Gastrocnemius medialis (tissue), 4 donors: ENCODE results near the gene JAG1. TPM values are rescaled to one million over a fixed set of nuclear protein-coding genes. Genes with fewer than 3 reads are reported as not detected.
A peak's percentile ranks its signal among the peaks of the same experiment; 100 is the strongest.

Source experiments
- ATAC-seq, 2 donors: fragments of 150-250 bp; one replicate each; pipeline ENCODE4 v1.9.1; 2016
- DNase-seq, 2 donors: peaks; one replicate each; pipeline ENCODE4 v3.0.0-alpha.2; 2019
- H3K27ac ChIP-seq, 4 donors: fragments of 200-600 bp; sonication (generic); 1 replicate in 1 of 4; 2 replicates in 3 of 4; pipeline ENCODE4 v1.5.1; 2016 to 2018; ENCODE audit warnings: mild to moderate bottlenecking in 2 of 4, moderate library complexity in 1 of 4
- H3K27me3 ChIP-seq, 3 donors: fragments of 200-600 bp; sonication (generic) in 2 of 3; 1 replicate in 1 of 3; 2 replicates in 2 of 3; pipeline versions ENCODE4 v1.5.1 to v1.6.0; 2016 to 2019; ENCODE audit warnings: mild to moderate bottlenecking in 1 of 3, moderate library complexity in 1 of 3
- H3K36me3 ChIP-seq, 2 donors: fragments of 200-600 bp; sonication (generic) in 1 of 2; one replicate each; pipeline ENCODE4 v1.5.1; 2017 to 2018
- H3K4me1 ChIP-seq, 2 donors: fragments of 200-600 bp; sonication (generic) in 1 of 2; one replicate each; pipeline ENCODE4 v1.5.1; 2016 to 2017; ENCODE audit warnings: mild to moderate bottlenecking in 2 of 2
- H3K4me3 ChIP-seq, 4 donors: fragments of 200-600 bp; sonication (generic) in 3 of 4; 1 replicate in 1 of 4; 2 replicates in 3 of 4; pipeline ENCODE4 v1.5.1; 2016 to 2019; ENCODE audit warnings: mild to moderate bottlenecking in 2 of 4
- H3K9me3 ChIP-seq, 3 donors: fragments of 200-600 bp; sonication (generic) in 2 of 3; 1 replicate in 1 of 3; 2 replicates in 2 of 3; pipeline ENCODE4 v1.5.1; 2016 to 2019
- POLR2A ChIP-seq, 2 donors: fragments of 450-650 bp; IDR thresholded peaks; one replicate each; pipeline ENCODE4 v1.6.1; 2017; ENCODE audit warnings: antibody characterized with exemption in 2 of 2, mild to moderate bottlenecking in 2 of 2, moderate library complexity in 2 of 2
- in situ Hi-C, 4 donors: fragments of 200-750 bp; cut with MboI; loops; one replicate each; pipeline versions ENCODE4 v1.15.0 to v1.8.0; 2017; ENCODE audit warnings: low sequenced_read_pairs in 4 of 4
- intact Hi-C: fragments of 100-400 bp; cut with DNase I; formaldehyde crosslinking; loops from one replicate; pipeline ENCODE4 v1.15.1; 2023; ENCODE audit warnings: low total_unique reads
- total RNA-seq, 4 donors: library from RNA; depleted of rRNA; stranded (reverse); fragments of >200 nt; gene quantifications; one replicate each; pipeline versions ENCODE4 v1.1.0 to v1.2.3, GENCODE V29; 2016
- TF ChIP-seq, protein P1 (sequence below), 5 experiments: fragments of 450-650 bp in 3 of 5; fragments of 200-600 bp in 2 of 5; sonication (generic) in 2 of 5; IDR thresholded peaks in 4 of 5; conservative IDR thresholded peaks in 1 of 5; 1 replicate in 4 of 5; 2 replicates in 1 of 5; pipeline ENCODE4 v1.5.1; 2016 to 2019; ENCODE audit warnings: antibody characterized with exemption in 5 of 5, mild to moderate bottlenecking in 3 of 5, moderate library complexity in 3 of 5

The JAG1 gene
- total RNA-seq, 4 donors from 2014 or later: 10.3 to 19.6 (median 13.2) TPM

DNA sequence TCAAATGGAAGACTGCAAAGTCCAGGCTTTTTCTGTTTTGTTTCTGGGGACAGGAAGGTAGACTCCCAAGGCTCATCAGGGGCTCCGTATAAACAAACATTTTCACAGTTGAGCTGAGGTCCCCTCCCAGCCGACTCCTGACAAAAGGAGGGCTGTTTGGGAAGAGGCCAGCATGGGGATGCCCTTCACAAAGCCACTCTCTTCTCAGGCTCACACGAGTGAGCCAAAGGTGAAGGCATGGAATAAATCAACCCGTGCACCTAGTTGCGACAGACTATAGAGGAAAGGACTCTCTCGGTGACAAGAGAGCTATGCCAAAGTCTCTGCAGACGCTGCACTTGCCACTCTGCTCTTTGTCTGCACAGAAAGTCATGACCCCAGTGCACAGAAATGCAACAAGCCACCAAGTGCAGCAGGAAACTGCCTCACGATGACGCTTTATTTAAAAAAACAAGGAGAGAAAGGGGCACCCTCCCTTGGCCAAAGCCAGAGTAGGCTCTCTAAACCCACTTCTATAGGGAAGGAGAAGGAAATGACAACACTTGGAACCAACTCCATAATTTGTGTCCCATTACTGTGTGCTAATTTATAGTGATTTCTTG lies 21.0 kb downstream of the JAG1 start:
- TF ChIP-seq, protein P1, sequence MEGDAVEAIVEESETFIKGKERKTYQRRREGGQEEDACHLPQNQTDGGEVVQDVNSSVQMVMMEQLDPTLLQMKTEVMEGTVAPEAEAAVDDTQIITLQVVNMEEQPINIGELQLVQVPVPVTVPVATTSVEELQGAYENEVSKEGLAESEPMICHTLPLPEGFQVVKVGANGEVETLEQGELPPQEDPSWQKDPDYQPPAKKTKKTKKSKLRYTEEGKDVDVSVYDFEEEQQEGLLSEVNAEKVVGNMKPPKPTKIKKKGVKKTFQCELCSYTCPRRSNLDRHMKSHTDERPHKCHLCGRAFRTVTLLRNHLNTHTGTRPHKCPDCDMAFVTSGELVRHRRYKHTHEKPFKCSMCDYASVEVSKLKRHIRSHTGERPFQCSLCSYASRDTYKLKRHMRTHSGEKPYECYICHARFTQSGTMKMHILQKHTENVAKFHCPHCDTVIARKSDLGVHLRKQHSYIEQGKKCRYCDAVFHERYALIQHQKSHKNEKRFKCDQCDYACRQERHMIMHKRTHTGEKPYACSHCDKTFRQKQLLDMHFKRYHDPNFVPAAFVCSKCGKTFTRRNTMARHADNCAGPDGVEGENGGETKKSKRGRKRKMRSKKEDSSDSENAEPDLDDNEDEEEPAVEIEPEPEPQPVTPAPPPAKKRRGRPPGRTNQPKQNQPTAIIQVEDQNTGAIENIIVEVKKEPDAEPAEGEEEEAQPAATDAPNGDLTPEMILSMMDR (IDR thresholded peaks at IDR 0.05 in 4 of 5, conservative IDR thresholded peaks at IDR 0.05 in 1 of 5): no peak
- TF ChIP-seq POLR2A (IDR thresholded peaks at IDR 0.05): no peak
- ATAC-seq (peak in 1 of 2 donors; percentile 49), DNase-seq (no peak)
- Histone ChIP-seq H3K9me3 (no peaks in the 10 kb centered on the region), H3K4me1 (peaks cover 30 to 41% of the 10 kb centered on the region in 2 donors), H3K4me3 (peak overlapping the region in 2 of 4 donors; percentile 26 to 32), H3K27ac (peak overlapping the region; percentile 50 to 71 (median 66)), H3K36me3 (peaks cover 0 to 37% of the 10 kb centered on the region in 2 donors), H3K27me3 (no peaks in the 10 kb centered on the region)
- in situ Hi-C loops: loop anchor here in 1 of 4 donors (25.0 kb wide), 1 partner anchor 1260 kb away; the partner anchor contains the start of gene BTBD3
- intact Hi-C loops: no loop called here

- Histone ChIP-seq H3K9me3 (no peaks in the 10 kb centered on the region), H3K36me3 (peaks cover 0 to 43% of the 10 kb centered on the region in 2 donors), H3K27ac (peak overlapping the region; percentile 50 to 71 (median 66)), H3K4me3 (no peak overlapping the region), H3K4me1 (peaks cover 30 to 41% of the 10 kb centered on the region in 2 donors), H3K27me3 (no peaks in the 10 kb centered on the region)
- intact Hi-C loops (no loop called here), in situ Hi-C loops (loop anchor here in 1 of 4 donors (25.0 kb wide), 1 partner anchor 1260 kb away; the partner anchor contains the start of gene BTBD3)
- ATAC-seq (no peak), DNase-seq (no peak)
- TF ChIP-seq, protein P1 (IDR thresholded peaks at IDR 0.05 in 4 of 5, conservative IDR thresholded peaks at IDR 0.05 in 1 of 5): no peak
- no peak for TF ChIP-seq POLR2A (IDR thresholded peaks at IDR 0.05)
Observed at GRCh38 chr20:10652185-10652584, 21.6 kb downstream of the JAG1 start.

GRCh38 chr20:10651227-10651990 lies 22.4 kb downstream of the JAG1 start:
- no peak for TF ChIP-seq POLR2A (IDR thresholded peaks at IDR 0.05)
- TF ChIP-seq, protein P1 (IDR thresholded peaks at IDR 0.05 in 4 of 5, conservative IDR thresholded peaks at IDR 0.05 in 1 of 5): no peak
- intact Hi-C loops (no loop called here), in situ Hi-C loops (loop anchor here in 1 of 4 donors (25.0 kb wide), 1 partner anchor 1261 kb away; the partner anchor contains the start of gene BTBD3)
- Histone ChIP-seq H3K4me1 (peaks cover 28 to 37% of the 10 kb centered on the region in 2 donors), H3K27me3 (no peaks in the 10 kb centered on the region), H3K27ac (peak overlapping the region in 3 of 4 donors; percentile 50 to 71 (median 67)), H3K36me3 (peaks cover 0 to 43% of the 10 kb centered on the region in 2 donors), H3K9me3 (no peaks in the 10 kb centered on the region), H3K4me3 (no peak overlapping the region)
- DNase-seq (no peak), ATAC-seq (no peak)

DNA sequence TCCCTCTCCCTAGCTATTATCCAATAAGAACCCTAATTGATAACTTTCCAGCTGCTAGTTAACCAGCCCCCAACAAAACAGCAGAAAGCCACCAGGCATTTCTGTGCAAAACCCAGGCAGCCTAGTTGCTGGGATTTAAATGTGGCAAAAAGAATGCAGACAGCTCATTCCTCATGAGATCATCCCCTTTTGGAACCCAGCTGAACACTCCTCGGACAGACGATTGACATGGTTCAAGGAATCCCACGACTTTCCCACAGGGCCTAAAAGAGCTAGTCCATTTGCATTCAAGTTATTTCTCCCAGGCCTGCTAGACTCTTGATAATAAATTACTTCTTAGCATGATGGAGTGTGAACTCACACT lies 24.0 kb downstream of the JAG1 start:
- DNase-seq (no peak), ATAC-seq (no peak)
- Histone ChIP-seq H3K4me1 (peaks cover 21 to 35% of the 10 kb centered on the region in 2 donors), H3K4me3 (no peak overlapping the region), H3K27me3 (no peaks in the 10 kb centered on the region), H3K36me3 (peaks cover 0 to 42% of the 10 kb centered on the region in 2 donors), H3K9me3 (no peaks in the 10 kb centered on the region), H3K27ac (peak overlapping the region in 3 of 4 donors; percentile 26 to 67 (median 57))
- intact Hi-C loops (no loop called here), in situ Hi-C loops (loop anchor here in 1 of 4 donors (25.0 kb wide), 1 partner anchor 1263 kb away; the partner anchor contains the start of gene BTBD3)
- no peak for TF ChIP-seq POLR2A (IDR thresholded peaks at IDR 0.05)
- TF ChIP-seq, protein P1 (IDR thresholded peaks at IDR 0.05 in 4 of 5, conservative IDR thresholded peaks at IDR 0.05 in 1 of 5): no peak
